Endothelial cell of umbilical vein (primary cell): ENCODE data around the gene HDHD5.

Experiments
- POLR2A ChIP-seq: IDR thresholded peaks from 2 replicates; pipeline ENCODE4 v1.6.1; 2012; ENCODE audit warnings: low read depth, mild to moderate bottlenecking, control low read depth, low read length
- TF ChIP-seq, protein P1 (sequence below), 2 donors: IDR thresholded peaks; 1 replicate in 1 of 2; 2 replicates in 1 of 2; pipeline ENCODE4 v1.5.1; 2011; ENCODE audit warnings: low read length in 2 of 2, mild to moderate bottlenecking in 2 of 2, moderate library complexity in 2 of 2, control low read depth in 1 of 2, inconsistent platforms in 1 of 2, low read depth in 1 of 2; ENCODE audit not compliant: insufficient read depth in 1 of 2; ENCODE audit errors: extremely low read depth in 1 of 2
- TF ChIP-seq, protein P2 (sequence below): IDR thresholded peaks from 2 replicates; pipeline ENCODE4 v1.6.1; 2011; ENCODE audit not compliant: insufficient read depth, insufficient read length

DNA sequence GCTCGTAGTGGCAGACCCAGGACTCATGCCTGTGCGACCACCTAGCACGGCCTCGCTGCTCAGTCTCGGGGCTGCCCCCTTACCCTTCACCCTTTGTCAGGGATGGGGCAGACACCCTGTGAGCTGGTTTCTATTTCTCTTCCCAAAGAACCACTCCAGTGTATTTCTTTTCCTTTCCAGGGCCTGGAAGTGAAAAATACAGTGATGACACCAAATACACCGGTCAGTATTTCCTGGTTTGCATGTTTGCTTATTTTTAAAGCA, 51.6 kb downstream of the HDHD5 start:
- TF ChIP-seq, protein P1, sequence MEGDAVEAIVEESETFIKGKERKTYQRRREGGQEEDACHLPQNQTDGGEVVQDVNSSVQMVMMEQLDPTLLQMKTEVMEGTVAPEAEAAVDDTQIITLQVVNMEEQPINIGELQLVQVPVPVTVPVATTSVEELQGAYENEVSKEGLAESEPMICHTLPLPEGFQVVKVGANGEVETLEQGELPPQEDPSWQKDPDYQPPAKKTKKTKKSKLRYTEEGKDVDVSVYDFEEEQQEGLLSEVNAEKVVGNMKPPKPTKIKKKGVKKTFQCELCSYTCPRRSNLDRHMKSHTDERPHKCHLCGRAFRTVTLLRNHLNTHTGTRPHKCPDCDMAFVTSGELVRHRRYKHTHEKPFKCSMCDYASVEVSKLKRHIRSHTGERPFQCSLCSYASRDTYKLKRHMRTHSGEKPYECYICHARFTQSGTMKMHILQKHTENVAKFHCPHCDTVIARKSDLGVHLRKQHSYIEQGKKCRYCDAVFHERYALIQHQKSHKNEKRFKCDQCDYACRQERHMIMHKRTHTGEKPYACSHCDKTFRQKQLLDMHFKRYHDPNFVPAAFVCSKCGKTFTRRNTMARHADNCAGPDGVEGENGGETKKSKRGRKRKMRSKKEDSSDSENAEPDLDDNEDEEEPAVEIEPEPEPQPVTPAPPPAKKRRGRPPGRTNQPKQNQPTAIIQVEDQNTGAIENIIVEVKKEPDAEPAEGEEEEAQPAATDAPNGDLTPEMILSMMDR (IDR thresholded peaks at IDR 0.05; ENCODE audit: extremely low read depth in 1 of 2, insufficient read depth in 1 of 2, low read depth in 1 of 2, low read length in 2 of 2) = no peak
- TF ChIP-seq POLR2A = no peak
- TF ChIP-seq, protein P2, sequence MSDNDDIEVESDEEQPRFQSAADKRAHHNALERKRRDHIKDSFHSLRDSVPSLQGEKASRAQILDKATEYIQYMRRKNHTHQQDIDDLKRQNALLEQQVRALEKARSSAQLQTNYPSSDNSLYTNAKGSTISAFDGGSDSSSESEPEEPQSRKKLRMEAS = no peak
